Neural cell (in vitro differentiated cells): ENCODE measurements around the gene CYP27A1.

Experiments
- EP300 ChIP-seq: fragments of 450-650 bp; conservative IDR thresholded peaks from 2 replicates; pipeline ENCODE4 v1.6.1; 2014; ENCODE audit warnings: antibody characterized with exemption, mild to moderate bottlenecking, moderate library complexity; ENCODE audit not compliant: poor library complexity, severe bottlenecking
- POLR2AphosphoS5 ChIP-seq: IDR thresholded peaks from 2 replicates; pipeline ENCODE4 v1.6.1; 2012
- TAF1 ChIP-seq: IDR thresholded peaks from 2 replicates; pipeline ENCODE4 v1.6.1; 2012; ENCODE audit warnings: low read depth

DNA sequence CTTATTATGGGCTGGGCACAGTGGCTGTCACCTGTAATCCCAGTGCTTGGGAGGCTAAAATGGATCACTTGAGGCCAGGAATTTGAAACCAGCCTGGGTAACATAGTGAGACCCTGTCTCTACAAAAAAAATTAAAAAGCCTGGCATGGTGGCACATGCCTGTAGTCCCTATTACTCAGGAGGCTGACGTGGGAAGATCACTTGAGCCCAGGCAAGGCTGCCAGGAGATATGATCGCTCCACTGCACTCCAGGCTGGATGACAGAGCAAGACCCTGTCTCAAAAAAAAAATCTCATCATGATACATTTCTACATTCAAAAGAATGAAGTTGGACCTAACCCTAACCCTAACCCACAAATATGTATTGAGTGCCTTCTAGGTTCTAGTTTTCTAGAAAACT is 20.2 kb upstream of the CYP27A1 start:
- TF ChIP-seq EP300 (no peak), TAF1 (no peak), POLR2AphosphoS5 (no peak)
